ENCODE data around the gene HECA.
A peak's percentile ranks its signal among the peaks of the same experiment; 100 is the strongest.
"Not testable (repeated sequence)": the region's sequence is repeated elsewhere in the genome, so short reads cannot be mapped to it uniquely, and the experiment has no call there.

The HECA gene

DNA sequence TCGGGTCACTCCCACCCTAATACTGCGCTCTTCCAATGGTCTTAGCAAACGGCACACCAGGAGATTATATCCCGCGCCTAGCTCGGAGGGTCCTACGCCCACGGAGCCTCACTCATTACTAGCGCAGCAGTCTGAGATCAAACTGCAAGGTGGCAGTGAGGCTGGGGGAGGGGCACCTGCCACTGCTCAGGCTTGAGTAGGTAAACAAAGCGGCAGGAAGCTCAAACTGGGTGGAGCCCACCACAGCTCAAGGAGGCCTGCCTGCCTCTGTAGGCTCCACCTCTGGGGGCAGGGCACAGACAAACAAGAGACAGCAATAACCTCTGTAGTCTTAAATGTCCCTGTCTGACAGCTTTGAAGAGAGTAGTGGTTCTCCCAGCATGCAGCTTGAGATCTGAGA, 75.9 kb downstream of the HECA start:
- not testable (repeated sequence) for ATAC-seq

DNA sequence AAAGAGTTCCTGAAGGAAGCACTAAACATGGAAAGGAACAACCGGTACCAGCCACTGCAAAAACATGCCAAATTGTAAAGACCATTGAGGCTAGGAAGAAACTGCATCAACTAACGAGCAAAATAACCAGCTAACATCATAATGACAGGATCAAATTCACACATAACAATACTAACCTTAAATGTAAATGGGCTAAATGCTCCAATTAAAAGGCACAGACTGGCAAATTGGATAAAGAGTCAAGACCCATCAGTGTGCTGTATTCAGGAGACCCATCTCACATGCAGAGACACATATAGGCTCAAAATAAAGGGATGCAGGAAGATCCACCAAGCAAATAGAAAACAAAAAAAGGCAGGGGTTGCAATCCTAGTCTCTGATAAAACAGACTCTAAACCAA, 77.6 kb downstream of the HECA start:
- not testable (repeated sequence) for ATAC-seq

DNA sequence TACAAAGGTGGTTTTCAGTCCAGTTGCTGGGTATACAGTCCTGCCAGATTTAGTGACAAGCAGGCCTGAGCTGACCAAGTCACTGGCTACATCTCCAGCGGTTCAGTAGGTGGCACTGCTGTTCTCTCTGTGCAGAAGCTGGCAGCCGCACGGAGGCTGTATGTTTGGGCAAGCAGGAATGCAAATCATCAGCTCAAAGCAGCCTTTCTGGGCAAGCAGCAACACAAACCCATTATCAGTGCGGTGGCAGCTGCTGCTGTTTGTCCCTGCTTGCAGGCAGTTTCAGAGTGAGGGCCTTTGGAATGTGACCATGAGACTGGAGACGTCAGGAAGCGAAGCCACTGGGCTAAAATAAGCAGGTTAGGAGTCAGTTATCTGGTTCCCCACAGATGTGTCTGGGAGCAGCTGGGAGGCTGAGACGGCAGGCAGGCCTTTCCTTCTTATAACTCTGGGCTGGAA, 84.4 kb downstream of the HECA start:
- ATAC-seq = peak; percentile 92 to 96

DNA sequence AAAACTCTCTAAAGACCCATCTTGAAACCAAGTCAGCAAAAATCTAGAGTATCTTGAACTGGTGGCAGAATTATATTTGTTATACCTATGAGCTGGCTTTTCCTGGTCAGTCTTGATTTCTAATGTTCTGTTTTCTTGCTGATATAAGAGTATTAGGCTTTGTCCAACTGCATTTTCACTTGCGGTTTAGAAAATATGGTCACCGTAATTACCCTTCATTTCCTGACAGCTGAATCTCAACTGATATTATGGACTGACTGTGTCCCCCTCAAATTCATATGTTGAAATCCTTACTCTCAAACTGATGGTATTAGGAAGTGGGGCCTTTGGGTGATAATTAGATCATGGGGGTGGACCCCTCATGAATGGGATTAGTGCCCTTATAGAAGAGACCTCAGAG, 84.9 kb downstream of the HECA start:
- no peak for ATAC-seq

DNA sequence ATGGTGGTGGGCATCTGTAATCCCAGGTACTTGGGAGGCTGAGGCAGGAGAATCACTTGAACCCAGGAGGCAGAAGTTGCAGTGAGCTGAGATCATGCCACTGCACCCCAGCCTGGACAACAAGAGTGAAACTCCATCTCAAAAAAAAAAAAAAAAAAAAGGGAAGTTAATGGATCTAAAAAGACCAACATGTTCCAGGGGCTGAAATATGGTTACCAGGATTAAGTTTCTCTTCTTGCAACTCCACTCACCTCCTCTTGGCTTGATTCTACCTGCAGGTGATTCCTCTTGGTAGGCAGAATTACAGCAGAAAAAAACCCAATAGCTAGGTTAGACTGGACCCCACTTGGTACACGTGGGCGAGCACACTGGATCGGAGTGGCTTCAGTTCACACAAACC, 93.5 kb downstream of the HECA start:
- not testable (repeated sequence) for ATAC-seq

Data from activated CD4-positive, CD25-positive, alpha-beta regulatory T cell treated with anti-CD3 and anti-CD28 coated beads, Interleukin-2, amount 50 U/mL, for 24 hours (primary cell).